GM12864 (cell line): Measurements from ENCODE around the gene WNT7A.

Source experiments
- DNase-seq: peaks from one replicate; pipeline ENCODE4 v3.0.0-alpha.2; 2011; ENCODE audit warnings: low read depth
- H3K4me3 ChIP-seq: 2 replicates; pipeline ENCODE4 v1.5.1; 2011; ENCODE audit warnings: mild to moderate bottlenecking, low read depth, low read length, control low read depth
- CTCF ChIP-seq: IDR thresholded peaks from 2 replicates; pipeline ENCODE4 v1.5.1; 2011; ENCODE audit warnings: low read depth, mild to moderate bottlenecking, moderate library complexity, low read length, control low read depth, inconsistent platforms; ENCODE audit errors: missing control alignments

The WNT7A gene

DNA sequence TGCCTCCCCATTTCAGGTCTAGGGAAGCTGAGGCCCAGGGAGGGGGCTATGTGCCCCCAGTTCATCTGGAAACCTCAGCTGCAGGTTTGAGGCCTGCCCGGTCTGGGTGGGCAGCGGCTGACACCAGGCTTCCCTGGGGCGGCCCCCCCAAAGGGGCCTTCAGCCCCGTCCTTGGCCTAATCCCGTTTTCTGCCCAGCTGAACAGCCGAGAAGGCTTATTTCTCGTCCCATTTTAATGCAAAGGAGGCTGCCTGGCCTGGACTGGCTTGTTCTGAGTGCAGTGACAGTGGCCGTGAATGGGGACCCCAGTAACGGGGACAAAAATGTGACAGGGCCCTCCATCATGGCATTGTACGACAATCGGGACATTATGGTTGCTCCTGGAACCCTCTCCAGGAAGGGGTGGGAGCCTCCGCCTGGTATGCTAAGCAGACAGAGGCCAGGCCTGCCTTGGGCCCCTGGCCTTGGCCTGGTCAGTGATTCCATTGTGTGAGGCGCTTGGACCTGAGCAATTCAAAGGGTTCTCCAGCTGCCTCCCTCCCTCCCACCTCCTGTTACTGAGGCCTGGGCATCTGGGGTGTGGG is 93.9 kb downstream of the WNT7A start:
- no peak overlapping the region for H3K4me3 ChIP-seq
- no peak for DNase-seq
- no peak for TF ChIP-seq CTCF

DNA sequence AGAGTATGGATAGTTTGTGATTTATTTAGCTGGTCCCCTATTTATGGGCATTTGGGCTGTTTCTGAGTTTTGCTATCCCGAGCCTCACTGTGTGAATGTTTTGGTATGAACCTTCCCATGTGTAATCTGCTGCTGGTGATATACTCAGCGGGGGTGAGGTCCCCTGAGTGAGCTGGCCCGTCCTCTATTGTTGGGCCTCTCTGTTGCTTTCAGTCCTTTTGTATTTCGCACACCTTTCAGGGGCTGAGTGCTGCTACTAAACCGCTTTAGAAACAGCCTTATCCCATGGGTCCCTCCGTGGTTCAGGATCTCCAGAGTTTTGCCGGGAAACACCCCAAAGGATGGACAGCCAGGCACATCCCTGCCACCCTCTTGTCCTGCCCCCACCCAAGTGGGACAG is 94.5 kb downstream of the WNT7A start:
- no peak for TF ChIP-seq CTCF
- no peak overlapping the region for H3K4me3 ChIP-seq
- DNase-seq, result no peak

DNA sequence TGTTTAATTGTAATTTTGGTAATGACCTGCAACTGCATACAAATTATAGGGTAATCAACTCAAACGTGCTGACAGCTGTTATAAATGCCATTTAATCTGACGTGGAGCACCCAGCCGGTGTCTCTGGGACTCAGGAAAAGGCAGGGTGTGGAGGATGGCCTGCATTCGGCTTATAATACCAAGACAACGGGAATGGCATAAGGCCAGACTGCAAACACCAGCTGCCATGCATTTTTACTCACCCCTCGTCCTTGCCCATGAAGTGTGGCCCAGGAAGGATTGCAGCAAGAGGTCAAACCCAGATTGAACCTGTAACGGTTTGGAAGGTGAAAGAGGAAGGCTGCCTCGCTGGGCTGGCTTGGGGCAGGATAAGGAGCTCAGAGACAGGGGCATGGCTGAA is 96.4 kb downstream of the WNT7A start:
- no peak for TF ChIP-seq CTCF
- no peak for DNase-seq
- no peak overlapping the region for H3K4me3 ChIP-seq

GRCh38 chr3:13782501-13782900 is 97.4 kb downstream of the WNT7A start:
- DNase-seq, result no peak
- no peak overlapping the region for H3K4me3 ChIP-seq
- no peak for TF ChIP-seq CTCF

DNA sequence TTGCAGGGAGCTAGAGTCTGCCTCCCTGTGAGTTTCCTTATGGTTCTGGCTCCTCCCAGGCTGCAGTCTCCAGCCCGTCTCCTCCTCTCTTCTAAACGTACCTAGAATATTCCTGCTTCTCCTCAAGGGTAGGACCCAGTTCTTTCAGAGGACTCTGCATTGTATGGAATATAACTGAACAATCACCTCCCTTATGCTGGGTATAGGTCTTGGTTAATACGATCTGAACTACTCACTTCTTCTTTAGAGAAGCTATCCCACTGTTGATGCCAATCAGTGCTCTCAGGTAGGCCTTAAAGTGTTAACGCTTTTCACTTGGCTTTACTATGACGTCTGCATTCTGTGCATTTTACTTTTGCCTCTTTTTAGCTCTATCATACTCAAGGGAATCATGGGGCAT is 98.5 kb downstream of the WNT7A start:
- DNase-seq, result no peak
- TF ChIP-seq CTCF, result no peak
- no peak overlapping the region for H3K4me3 ChIP-seq

DNA sequence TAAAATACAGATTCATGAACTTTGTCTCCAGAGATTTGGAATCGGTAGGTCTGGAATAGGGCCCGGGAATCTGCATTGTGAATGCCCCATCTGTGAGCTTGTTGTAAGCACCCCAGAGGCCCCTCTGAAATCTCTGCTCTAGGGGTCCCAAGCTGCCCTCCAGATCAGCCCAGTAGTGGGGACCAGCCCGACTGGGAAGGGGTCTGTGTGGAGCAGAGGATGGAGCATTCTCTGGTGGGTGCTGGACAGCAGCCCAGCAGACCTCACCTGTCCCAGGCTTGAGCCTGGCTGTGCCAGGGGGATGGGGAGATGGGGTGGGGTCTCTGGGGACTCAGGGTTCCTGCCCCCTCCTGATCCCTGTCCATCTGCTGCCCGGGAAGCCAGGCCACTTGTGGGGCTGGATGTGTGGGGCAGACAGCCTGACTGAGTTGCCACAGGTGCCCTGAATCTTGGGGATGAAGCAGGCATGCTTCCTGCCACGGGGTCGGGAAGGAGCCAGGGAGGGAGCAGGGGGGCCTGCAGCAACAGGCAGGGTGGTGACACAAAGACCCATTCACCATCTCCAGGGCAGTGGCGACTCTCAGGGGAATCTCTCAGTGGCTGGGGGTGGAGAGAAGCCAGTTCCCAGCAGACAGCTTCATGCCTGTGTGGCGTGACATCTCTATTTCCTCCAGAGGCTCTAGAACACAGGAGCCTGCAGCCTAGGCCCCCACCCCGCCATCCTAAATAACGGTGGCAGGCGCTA is 99.3 kb downstream of the WNT7A start:
- H3K4me3 ChIP-seq, result no peak overlapping the region
- TF ChIP-seq CTCF, result no peak
- DNase-seq, result no peak
